A549 treated with dexamethasone at 1 μM for 4 hours (cell line): ENCODE data around the gene RPS27. TPM values are rescaled to one million over a fixed set of nuclear protein-coding genes. Genes with fewer than 3 reads are reported as not detected.

ENCODE experiments used
- total RNA-seq: library from RNA; stranded (reverse); fragments of 200-300 nt; extraction: Qiagen RNA extraction; gene quantifications from 5 replicates; pipeline ENCODE4 v1.2.3, GENCODE V29; 2022

The RPS27 gene
- 4,020 to 8,257 TPM (median 4,087 TPM) in 5 replicates for total RNA-seq

GRCh38 chr1:153990468-153991150, at the start of gene RPS27:
Gene RPS27, plus strand, starts transcription at chr1:153990762. Its CDS starts 35 bp downstream, at chr1:153990797.

DNA sequence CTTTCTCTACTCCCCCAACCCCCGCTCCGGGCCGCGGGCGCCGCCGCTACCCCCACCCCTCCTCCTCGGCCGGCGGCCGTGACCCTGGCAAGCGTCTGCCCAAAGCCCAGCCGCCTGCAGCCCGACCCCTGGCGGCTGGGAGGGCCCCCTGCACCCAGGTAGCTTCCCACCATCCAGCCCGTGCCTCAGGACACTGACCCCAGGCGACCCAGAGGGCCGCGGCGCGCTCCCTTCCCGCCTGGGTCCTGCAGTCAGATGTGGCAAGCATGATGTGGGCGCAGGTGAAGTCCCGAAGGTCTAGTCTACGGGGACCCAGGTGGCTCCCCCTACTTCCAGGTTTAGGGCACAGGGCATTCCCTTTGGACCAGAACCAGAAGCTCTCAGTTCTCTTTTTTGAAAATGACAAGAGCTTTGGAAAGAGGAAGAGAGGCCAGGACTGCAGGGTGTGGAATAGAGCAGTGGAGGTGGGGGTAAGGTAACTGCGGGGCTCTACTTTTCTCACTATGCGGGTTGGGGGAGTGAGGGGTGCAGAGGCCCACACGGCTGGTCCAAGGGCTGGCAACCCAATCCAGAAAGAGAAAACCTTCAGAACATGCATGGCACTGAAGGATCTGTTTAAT, 43.8 kb upstream of the RPS27 start, which contains the start of gene DENND4B:
Gene DENND4B (minus strand): TSS at position 97 of the 620 bp plus-strand sequence. CDS start 2,344 bp downstream, outside the sequence.

GRCh38 chr1:153958111-153958960, 32.2 kb upstream of the RPS27 start, which contains the start of gene CRTC2:
Gene CRTC2, minus strand, starts transcription at chr1:153958612. Its CDS starts 115 bp downstream, at chr1:153958497.

GRCh38 chr1:153963030-153963849, 27.3 kb upstream of the RPS27 start, which contains the start of gene SLC39A1:
Gene SLC39A1, minus strand, starts transcription at chr1:153963537. Its CDS starts 822 bp downstream, at chr1:153962715.

GRCh38 chr1:153967107-153967999, 23.2 kb upstream of the RPS27 start, which contains the start of gene CREB3L4:
Gene CREB3L4, plus strand, starts transcription at chr1:153967902. Its CDS starts 624 bp downstream, at chr1:153968526.

DNA sequence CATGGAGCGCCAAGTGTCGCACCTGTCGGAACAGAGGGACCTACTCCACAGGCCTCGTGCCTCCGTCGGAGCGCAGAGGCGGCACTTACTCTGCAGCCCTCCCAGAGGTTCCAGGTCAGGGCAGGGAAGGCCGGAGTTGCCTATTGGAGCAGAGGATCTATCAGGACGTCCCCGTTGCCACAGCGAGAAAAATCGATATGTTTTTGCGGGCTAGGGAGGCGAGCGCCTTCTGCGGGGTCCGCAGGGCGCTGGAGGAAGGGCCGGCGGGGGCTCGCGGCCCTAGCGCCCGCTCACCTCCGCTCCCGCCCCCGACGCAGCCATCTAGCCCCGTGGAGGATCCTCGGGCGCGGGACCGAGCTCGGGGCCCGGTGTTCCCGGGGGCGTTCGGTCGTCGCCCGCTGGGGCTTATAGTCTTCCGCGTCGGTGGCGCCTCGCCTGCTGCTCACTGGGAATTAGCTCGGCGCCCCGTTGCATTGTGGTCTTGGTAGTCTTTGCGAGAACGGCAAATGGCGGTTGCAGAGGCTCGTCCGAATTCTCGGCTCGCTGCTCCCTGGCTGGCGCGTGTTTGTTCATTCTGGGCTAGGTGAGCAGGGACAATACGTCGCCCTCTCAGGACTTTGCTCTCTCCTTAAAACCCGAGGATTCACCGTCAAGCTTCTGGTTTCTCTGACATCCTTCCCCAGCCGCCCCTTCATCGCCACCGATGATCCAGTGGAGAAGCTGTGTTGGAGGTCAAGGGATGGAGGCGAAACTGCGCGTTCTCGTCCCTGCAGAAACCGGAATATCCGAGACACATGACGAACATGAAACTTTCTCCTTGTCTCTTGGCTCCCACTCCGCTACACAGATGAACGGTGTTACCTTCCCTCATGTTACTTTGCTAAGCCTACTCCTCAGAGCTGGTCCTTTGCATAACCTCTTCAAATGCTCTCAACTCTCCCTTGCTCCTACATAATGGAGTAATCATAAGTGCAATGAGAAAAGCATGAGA, 13.0 kb upstream of the RPS27 start, which contains the start of gene JTB:
Gene JTB (minus strand): TSS at position 425 of the 991 bp plus-strand sequence. CDS start 422 bp downstream, at position 3.

GRCh38 chr1:153985941-153986761, 4.4 kb upstream of the RPS27 start, which contains the start of gene RAB13:
Gene RAB13, minus strand, starts transcription at chr1:153986339. Its CDS starts 103 bp downstream, at chr1:153986236.

Other genes with a start within 250 kb of the RPS27 start
- 1.1 to 2.0 TPM (median 1.5 TPM) in 5 replicates for gene SLC27A3, start 215.4 kb upstream of the RPS27 start, total RNA-seq
- 9.4 to 15.3 TPM (median 13.0 TPM) in 5 replicates for gene GATAD2B, start 67.8 kb upstream of the RPS27 start, total RNA-seq
- 17.7 to 37.6 TPM (median 30.9 TPM) in 5 replicates for gene DENND4B, start 44.0 kb upstream of the RPS27 start, total RNA-seq
- gene CRTC2, start 32.1 kb upstream of the RPS27 start, total RNA-seq = 28.6 to 41.0 TPM (median 38.1 TPM) in 5 replicates
- gene SLC39A1, start 27.2 kb upstream of the RPS27 start, total RNA-seq = 151 to 158 TPM (median 154 TPM) in 5 replicates
- 7.8 to 9.0 TPM (median 8.5 TPM) in 5 replicates for gene CREB3L4, start 22.9 kb upstream of the RPS27 start, total RNA-seq
- 106 to 145 TPM (median 124 TPM) in 5 replicates for gene JTB, start 13.1 kb upstream of the RPS27 start, total RNA-seq
- gene RAB13, start 4.4 kb upstream of the RPS27 start, total RNA-seq = 134 to 167 TPM (median 137 TPM) in 5 replicates
- 0.02 to 0.06 TPM in 2 of 5 replicates, not detected in the others for gene NUP210L, start 164.3 kb downstream of the RPS27 start, total RNA-seq
- gene TPM3, start 201.3 kb downstream of the RPS27 start, total RNA-seq = 480 to 593 TPM (median 541 TPM) in 5 replicates
- 0.34 TPM in 1 of 5 replicates, not detected in the others for gene CFAP141, start 215.6 kb downstream of the RPS27 start, total RNA-seq
- 91.5 to 130 TPM (median 125 TPM) in 5 replicates for gene UBAP2L, start 230.2 kb downstream of the RPS27 start, total RNA-seq